IMR-90 (cell line): ENCODE results near the gene SCYL3. TPM values are rescaled to one million over a fixed set of nuclear protein-coding genes. Genes with fewer than 3 reads are reported as not detected.
A peak's percentile ranks its signal among the peaks of the same experiment; 100 is the strongest.

Source experiments
- ATAC-seq: fragments of 200-7000 bp; cut with Tn5 transposase; 2 replicates; pipeline ENCODE4 v1.9.1; 2020; ENCODE audit warnings: low read depth, mild to moderate bottlenecking, moderate library complexity
- BruUV-seq: library from RNA; stranded (reverse); fragments of 400-500 nt; replicated peaks from 2 replicates; lab custom pipeline; 2021; lab: Mats Ljungman, UMichigan
- CTCF ChIA-PET: fragments of 300-600 bp; formaldehyde crosslinking; extraction: SDS; loops from one replicate; lab custom pipeline; 2021; ENCODE audit warnings: antibody characterized with exemption; lab: Yijun Ruan, JAX
- POLR2A ChIA-PET: fragments of 300-600 bp; sonication (Branson Sonifier 250); formaldehyde crosslinking; loops from one replicate; lab custom pipeline; 2022; ENCODE audit warnings: antibody characterized with exemption; ENCODE audit not compliant: unreplicated experiment; lab: Charles Lee
- DNase-seq: peaks from one replicate; pipeline ENCODE4 v3.0.0; 2013
- H2AFZ ChIP-seq: replicated peaks from 2 replicates; pipeline ENCODE3; 2013; ENCODE audit warnings: low read length, mild to moderate bottlenecking; ENCODE audit not compliant: poor library complexity
- H2AK5ac ChIP-seq: 2 replicates; pipeline ENCODE4 v1.6.1; 2013; ENCODE audit warnings: low read depth, low read length, inconsistent platforms
- H2AK9ac ChIP-seq: replicated peaks from 2 replicates; pipeline ENCODE3; 2013; ENCODE audit warnings: mild to moderate bottlenecking, low read depth, low read length, moderate library complexity; ENCODE audit not compliant: poor library complexity
- H2BK120ac ChIP-seq: 2 replicates; pipeline ENCODE4 v1.6.1; 2013; ENCODE audit warnings: low read depth, low read length, inconsistent platforms
- H2BK15ac ChIP-seq: 3 replicates; pipeline ENCODE4 v1.6.1; 2013; ENCODE audit warnings: low read depth, low read length, inconsistent platforms
- H2BK20ac ChIP-seq: 2 replicates; pipeline ENCODE4 v1.6.1; 2013; ENCODE audit warnings: low read depth, mild to moderate bottlenecking, inconsistent platforms, low read length, moderate library complexity
- H2BK5ac ChIP-seq: 2 replicates; pipeline ENCODE4 v1.6.1; 2013; ENCODE audit warnings: mild to moderate bottlenecking, low read depth, low read length, inconsistent platforms; ENCODE audit not compliant: poor library complexity, severe bottlenecking
- H3K14ac ChIP-seq: replicated peaks from 2 replicates; pipeline ENCODE4 v1.6.1; 2013; ENCODE audit warnings: low read depth, low read length, inconsistent platforms
- H3K18ac ChIP-seq: 2 replicates; pipeline ENCODE4 v1.6.1; 2013; ENCODE audit warnings: low read depth, low read length, control low read depth
- H3K23ac ChIP-seq: 2 replicates; pipeline ENCODE4 v1.6.1; 2013; ENCODE audit warnings: low read depth, low read length, inconsistent platforms
- H3K27ac ChIP-seq: 2 replicates; pipeline ENCODE4 v1.5.1; 2013; ENCODE audit warnings: mild to moderate bottlenecking, control low read depth, low read length; ENCODE audit not compliant: insufficient read depth
- H3K27me3 ChIP-seq: 2 replicates; pipeline ENCODE4 v1.6.1; 2013; ENCODE audit warnings: low read length; ENCODE audit not compliant: control insufficient read depth, insufficient read depth
- H3K36me3 ChIP-seq: 2 replicates; pipeline ENCODE4 v1.6.1; 2013; ENCODE audit warnings: low read length, mixed read lengths; ENCODE audit not compliant: control insufficient read depth, insufficient read depth
- H3K4ac ChIP-seq: 2 replicates; pipeline ENCODE4 v1.6.1; 2013; ENCODE audit warnings: low read depth, low read length, inconsistent platforms
- H3K4me1 ChIP-seq: 2 replicates; pipeline ENCODE4 v1.6.1; 2013; ENCODE audit warnings: low read length, mixed read lengths; ENCODE audit not compliant: control insufficient read depth, insufficient read depth
- H3K4me2 ChIP-seq: 2 replicates; pipeline ENCODE4 v1.6.1; 2013; ENCODE audit warnings: low read depth, mild to moderate bottlenecking, control low read depth, low read length, moderate library complexity
- H3K4me3 ChIP-seq: 2 replicates; pipeline ENCODE4 v1.5.1; 2013; ENCODE audit warnings: low read depth, mild to moderate bottlenecking, control low read depth, low read length, moderate library complexity; ENCODE audit not compliant: insufficient read depth
- H3K56ac ChIP-seq: 2 replicates; pipeline ENCODE4 v1.6.1; 2013; ENCODE audit warnings: low read length, inconsistent platforms; ENCODE audit not compliant: insufficient read depth; ENCODE audit errors: extremely low read depth
- H3K79me1 ChIP-seq, 2 experiments: 2 replicates each; pipeline ENCODE4 v1.6.1; 2013; ENCODE audit warnings: low read length in 2 of 2, inconsistent platforms in 1 of 2, low read depth in 1 of 2
- H3K9ac ChIP-seq: 2 replicates; pipeline ENCODE4 v1.6.1; 2013; ENCODE audit warnings: low read depth, low read length, control low read depth
- H3K9me1 ChIP-seq: 2 replicates; pipeline ENCODE4 v1.6.1; 2013; ENCODE audit warnings: low read length, inconsistent platforms; ENCODE audit not compliant: insufficient read depth
- H3K9me3 ChIP-seq: 2 replicates; pipeline ENCODE4 v1.6.1; 2013; ENCODE audit warnings: low read length; ENCODE audit not compliant: control insufficient read depth, insufficient read depth
- H4K20me1 ChIP-seq: 2 replicates; pipeline ENCODE4 v1.6.1; 2013; ENCODE audit warnings: low read length, inconsistent platforms; ENCODE audit not compliant: insufficient read depth
- H4K5ac ChIP-seq: 2 replicates; pipeline ENCODE4 v1.6.1; 2013; ENCODE audit warnings: mild to moderate bottlenecking, low read depth, low read length, control low read depth
- H4K8ac ChIP-seq, 2 experiments: 2 replicates each; pipeline ENCODE4 v1.6.1; 2013; ENCODE audit warnings: low read depth in 2 of 2, low read length in 2 of 2, control low read depth in 1 of 2, inconsistent platforms in 1 of 2
- H4K91ac ChIP-seq: 2 replicates; pipeline ENCODE4 v1.6.1; 2013; ENCODE audit warnings: low read depth, low read length, inconsistent platforms; ENCODE audit not compliant: insufficient read depth
- BHLHE40 ChIP-seq: fragments of 150-350 bp; IDR thresholded peaks from 2 replicates; pipeline ENCODE4 v1.6.1; 2016; ENCODE audit warnings: mild to moderate bottlenecking, low read depth, low read length
- CEBPB ChIP-seq: IDR thresholded peaks from 2 replicates; pipeline ENCODE4 v1.6.1; 2012; ENCODE audit warnings: low read depth, low read length, improper control_type of control experiment
- CHD1 ChIP-seq: IDR thresholded peaks from 2 replicates; pipeline ENCODE4 v1.6.1; 2012; ENCODE audit warnings: low read depth, low read length, improper control_type of control experiment
- CTCF ChIP-seq: conservative IDR thresholded peaks from 2 replicates; pipeline ENCODE4 v1.5.1; 2012; ENCODE audit warnings: mild to moderate bottlenecking, low read depth, low read length, improper control_type of control experiment
- ELK1 ChIP-seq: fragments of 150-350 bp; IDR thresholded peaks from 2 replicates; pipeline ENCODE4 v1.6.1; 2016; ENCODE audit warnings: low read depth, mild to moderate bottlenecking, low read length, moderate library complexity, borderline replicate concordance
- MAFK ChIP-seq: IDR thresholded peaks from 2 replicates; pipeline ENCODE4 v1.6.1; 2012; ENCODE audit warnings: low read depth, low read length, improper control_type of control experiment
- MAZ ChIP-seq: IDR thresholded peaks from 2 replicates; pipeline ENCODE4 v1.6.1; 2012; ENCODE audit warnings: low read depth, mild to moderate bottlenecking, low read length, improper control_type of control experiment, moderate library complexity, borderline replicate concordance
- MXI1 ChIP-seq: IDR thresholded peaks from 2 replicates; pipeline ENCODE4 v1.6.1; 2012; ENCODE audit warnings: low read depth, mild to moderate bottlenecking, low read length, moderate library complexity, borderline replicate concordance
- NFE2L2 ChIP-seq: fragments of 150-350 bp; IDR thresholded peaks from 2 replicates; pipeline ENCODE4 v1.6.1; 2016; ENCODE audit warnings: low read depth, mild to moderate bottlenecking, low read length
- RAD21 ChIP-seq: IDR thresholded peaks from 2 replicates; pipeline ENCODE4 v1.6.1; 2012; ENCODE audit warnings: low read length, improper control_type of control experiment
- RCOR1 ChIP-seq: IDR thresholded peaks from 2 replicates; pipeline ENCODE4 v1.6.1; 2012; ENCODE audit warnings: mild to moderate bottlenecking, low read length, improper control_type of control experiment; ENCODE audit not compliant: insufficient replicate concordance
- RFX5 ChIP-seq: IDR thresholded peaks from 2 replicates; pipeline ENCODE4 v1.8.0; 2012; ENCODE audit warnings: low read depth, mild to moderate bottlenecking, low read length, moderate library complexity
- SMC3 ChIP-seq: fragments of 150-350 bp; IDR thresholded peaks from 2 replicates; pipeline ENCODE4 v1.6.1; 2016; ENCODE audit warnings: low read depth, mild to moderate bottlenecking, antibody characterized with exemption, low read length, moderate library complexity
- USF2 ChIP-seq: fragments of 150-350 bp; IDR thresholded peaks from 2 replicates; pipeline ENCODE4 v1.6.1; 2017; ENCODE audit warnings: mild to moderate bottlenecking, antibody characterized with exemption, low read length, low read depth
- dilution Hi-C: fragments of 300-500 bp; cut with HindIII; formaldehyde crosslinking; loops from one replicate; pipeline ENCODE4 v1.14.3; 2018; ENCODE audit warnings: low sequenced_read_pairs; ENCODE audit not compliant: unreplicated experiment
- in situ Hi-C: fragments of 300-500 bp; cut with MboI; formaldehyde crosslinking; loops from 3 replicates; pipeline ENCODE4 v1.14.3; 2019; ENCODE audit warnings: low sequenced_read_pairs, inconsistent platforms, mixed read lengths
- intact Hi-C: fragments of 100-400 bp; cut with micrococcal nuclease; formaldehyde crosslinking; loops from 2 replicates; pipeline ENCODE4 v1.10.0; 2022
- polyA plus RNA-seq, 3 experiments: library from polyadenylated mRNA; depleted of rRNA; stranded (reverse); fragments of >200 nt; gene quantifications; 2 replicates each; pipeline ENCODE4 v1.2.3, GENCODE V29; 2012; ENCODE audit warnings: low replicate concordance in 1 of 3
- total RNA-seq: library from RNA; depleted of rRNA; stranded (reverse); fragments of >200 nt; gene quantifications from 2 replicates; pipeline ENCODE4 v1.2.3, GENCODE V29; 2012

SCYL3 gene
- total and polyA plus RNA-seq, 2 of the 4 experiments (the other 2 are of a cell fraction) = 3.9 to 8.4 TPM

- Histone ChIP-seq H3K9me1 (0 out of 2 replicates have a peak, but pooled peaks cover 3% of the 10 kb centered on the region), H2AFZ (no peak overlapping the region), H2BK5ac (no peak overlapping the region), H3K56ac (no peak overlapping the region), H3K27ac (no peak overlapping the region), H3K14ac (no peak overlapping the region), H2AK5ac (no peak overlapping the region), H4K20me1 (no peaks in the 10 kb centered on the region), H4K5ac (no peak overlapping the region), H3K9ac (no peak overlapping the region), H3K27me3 (no peaks in the 10 kb centered on the region), H4K91ac (no peak overlapping the region), H3K36me3 (peaks cover 17% of the 10 kb centered on the region), H3K9me3 (no peaks in the 10 kb centered on the region), H2BK15ac (no peak overlapping the region), H3K4ac (no peak overlapping the region), H3K4me1 (peaks cover 4% of the 10 kb centered on the region), H3K4me2 (peak overlapping the region; percentile 40; the same call in 1 of the 2 replicates), H2BK20ac (no peak overlapping the region), H2BK120ac (no peak overlapping the region), H3K23ac (no peak overlapping the region), H3K4me3 (no peak overlapping the region), H2AK9ac (no peak overlapping the region), H4K8ac (no peak overlapping the region), H3K18ac (no peak overlapping the region), H3K79me1 (peaks cover 18% of the 10 kb centered on the region in 2 experiments; a peak in 3 of 4 replicates)
- intact Hi-C loops = no loop called here
- no peak for TF ChIP-seq MAFK
- TF ChIP-seq BHLHE40 = no peak
- no peak for TF ChIP-seq MXI1
- TF ChIP-seq NFE2L2 = no peak
- TF ChIP-seq RCOR1 = no peak
- no peak for TF ChIP-seq RFX5
- no peak for TF ChIP-seq MAZ
- no peak for TF ChIP-seq ELK1
- TF ChIP-seq CEBPB = no peak
- TF ChIP-seq USF2 = no peak
- no peak for TF ChIP-seq SMC3
- TF ChIP-seq CTCF = no peak
- no peak for TF ChIP-seq CHD1
- TF ChIP-seq RAD21 = no peak
- ATAC-seq (peak; percentile 59), DNase-seq (peak; percentile 48)
- no TSS peak for BruUV-seq
- dilution Hi-C loops = no loop called here
- in situ Hi-C loops = no loop called here
- POLR2A ChIA-PET = no interaction called here
- CTCF ChIA-PET = no interaction called here
Measured at GRCh38 chr1:169884634-169885033, 9.1 kb downstream of the SCYL3 start.
